Left lobe of liver (tissue), 2 donors: ENCODE results near the gene JMJD4. TPM values are rescaled to one million over a fixed set of nuclear protein-coding genes. Genes with fewer than 3 reads are reported as not detected.

Experiments
- ATAC-seq: fragments of 200-7000 bp; cut with Tn5 transposase; one replicate; pipeline ENCODE4 v1.9.1; 2020; ENCODE audit warnings: mild to moderate bottlenecking, moderate library complexity
- DNase-seq: peaks from one replicate; pipeline ENCODE4 v3.0.0-alpha.2; 2020; ENCODE audit warnings: low spot score
- total RNA-seq: library from RNA; stranded (reverse); gene quantifications from one replicate; pipeline ENCODE4 v1.2.1, GENCODE V29; 2021
- donor health status: DM: no; HTN: no; CAD: no; lungs with moderate emphysema.
- donor health status: DM: no; HTN: yes; CAD: no.

The JMJD4 gene
- total RNA-seq, 1 donor from 2014 or later, result 10.3 TPM

- DNase-seq, result no peak
- peak; percentile 73 for ATAC-seq
These were observed 19.1 kb upstream of the JMJD4 start for GRCh38 chr1:227753999-227754711.

GRCh38 chr1:227749916-227750710 is 15.0 kb upstream of the JMJD4 start:
- ATAC-seq (peak; percentile 77), DNase-seq (no peak)

GRCh38 chr1:227749225-227749624 is 14.1 kb upstream of the JMJD4 start:
- ATAC-seq (no peak), DNase-seq (no peak)

- no peak for ATAC-seq
These were observed 13.5 kb upstream of the JMJD4 start for GRCh38 chr1:227748496-227749182.

GRCh38 chr1:227747948-227748495 is 12.9 kb upstream of the JMJD4 start:
- DNase-seq (no peak), ATAC-seq (no peak)

More at GRCh38 chr1:227748496-227749182, 13.5 kb upstream of the JMJD4 start:
- DNase-seq, result no peak

GRCh38 chr1:227747382-227747781 is 12.3 kb upstream of the JMJD4 start:
- DNase-seq, result no peak

GRCh38 chr1:227746676-227747075 is 11.6 kb upstream of the JMJD4 start:
- DNase-seq (no peak), ATAC-seq (no peak)

More at GRCh38 chr1:227747382-227747781, 12.3 kb upstream of the JMJD4 start:
- no peak for ATAC-seq

GRCh38 chr1:227745568-227746265 is 10.6 kb upstream of the JMJD4 start:
- no peak for DNase-seq
- ATAC-seq, result no peak

- no peak for ATAC-seq
- no peak for DNase-seq
These were observed 9.6 kb upstream of the JMJD4 start for GRCh38 chr1:227744668-227745067.

GRCh38 chr1:227742738-227743715 is 7.9 kb upstream of the JMJD4 start:
- ATAC-seq, result no peak
- no peak for DNase-seq

- DNase-seq (no peak), ATAC-seq (no peak)
These were observed 6.2 kb upstream of the JMJD4 start for GRCh38 chr1:227741166-227741870.

GRCh38 chr1:227740401-227740960 is 5.4 kb upstream of the JMJD4 start:
- no peak for DNase-seq
- ATAC-seq, result no peak

- DNase-seq, result no peak
- ATAC-seq, result no peak
These were observed 4.5 kb upstream of the JMJD4 start for GRCh38 chr1:227739636-227740035.

- DNase-seq, result no peak
- no peak for ATAC-seq
These were observed 3.7 kb upstream of the JMJD4 start for GRCh38 chr1:227738820-227739219.

GRCh38 chr1:227736814-227737432 is 1.8 kb upstream of the JMJD4 start:
- ATAC-seq (no peak), DNase-seq (no peak)

- DNase-seq (no peak), ATAC-seq (no peak)
These were observed 610 bp upstream of the JMJD4 start for GRCh38 chr1:227735539-227736285.

- ATAC-seq, result peak; percentile 7
- DNase-seq, result no peak
These were observed 601 bp downstream of the JMJD4 start for GRCh38 chr1:227734546-227734855.
